Measurements from ENCODE around the gene OXER1. TPM values are rescaled to one million over a fixed set of nuclear protein-coding genes. Genes with fewer than 3 reads are reported as not detected.
A peak's percentile ranks its signal among the peaks of the same experiment; 100 is the strongest.

Gene OXER1, protein sequence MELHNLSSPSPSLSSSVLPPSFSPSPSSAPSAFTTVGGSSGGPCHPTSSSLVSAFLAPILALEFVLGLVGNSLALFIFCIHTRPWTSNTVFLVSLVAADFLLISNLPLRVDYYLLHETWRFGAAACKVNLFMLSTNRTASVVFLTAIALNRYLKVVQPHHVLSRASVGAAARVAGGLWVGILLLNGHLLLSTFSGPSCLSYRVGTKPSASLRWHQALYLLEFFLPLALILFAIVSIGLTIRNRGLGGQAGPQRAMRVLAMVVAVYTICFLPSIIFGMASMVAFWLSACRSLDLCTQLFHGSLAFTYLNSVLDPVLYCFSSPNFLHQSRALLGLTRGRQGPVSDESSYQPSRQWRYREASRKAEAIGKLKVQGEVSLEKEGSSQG
- total RNA-seq = 4.3 and 4.6 TPM in 2 replicates
- long read RNA-seq, partial matches to known transcripts = 0 of 1 reads
- long read RNA-seq, other reads (novel, unspliced or antisense) = 0 of 1 reads

DNA sequence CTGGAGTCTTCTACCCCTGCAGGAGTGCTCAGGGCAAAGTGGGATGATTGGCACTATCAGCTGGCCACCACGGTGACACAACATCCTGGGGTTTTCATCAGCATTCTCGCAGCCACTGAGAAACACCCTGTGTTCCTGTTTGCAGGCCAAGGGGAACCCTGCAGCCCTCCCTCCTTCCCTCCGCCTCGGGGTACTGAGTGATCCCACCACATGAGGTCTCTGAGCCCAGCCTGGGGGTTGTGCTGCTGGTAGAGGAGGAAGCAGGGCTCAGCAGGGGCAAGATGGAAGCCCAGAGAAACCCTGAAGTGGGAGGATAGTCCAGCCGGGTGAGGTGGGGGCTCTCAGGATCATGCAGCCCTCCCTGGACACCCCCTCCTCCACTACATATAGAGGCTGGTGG, at the start of gene OXER1:
TSS of gene OXER1 (minus strand) at position 40 of the 400 bp plus-strand sequence. CDS start 73 bp downstream, outside the sequence.
- H3K27me3 Mint-ChIP-seq = no peaks in the 10 kb centered on the region

DNA sequence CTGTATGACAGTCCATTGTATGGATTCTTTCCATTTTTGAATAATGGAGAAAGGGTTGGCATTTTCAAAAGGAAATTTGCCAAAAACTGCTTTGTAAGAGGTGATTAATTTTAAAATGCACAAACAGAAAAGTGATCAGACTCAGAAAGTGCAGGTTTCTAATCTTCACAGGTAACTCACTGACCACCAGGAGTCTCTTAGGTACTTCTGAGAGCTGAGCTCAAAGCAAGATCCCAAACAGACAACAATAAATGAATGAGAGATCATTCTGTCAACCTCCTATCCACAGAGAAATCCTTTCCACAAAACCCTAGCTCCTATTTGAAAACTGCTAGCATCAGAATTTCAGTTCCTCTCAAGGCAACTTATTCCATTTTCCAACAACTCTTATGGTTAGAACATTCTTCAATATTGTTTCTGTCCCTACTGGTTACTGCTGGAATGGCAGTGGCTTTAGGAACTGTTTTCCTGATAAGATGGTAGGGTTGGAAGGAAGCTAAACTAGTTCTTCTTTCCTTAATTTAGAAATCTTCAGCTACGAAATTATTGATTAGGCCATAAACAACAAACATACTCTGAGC, 49.1 kb upstream of the OXER1 start:
- Mint-ChIP-seq H3K27ac (peak overlapping the region; percentile 19), H3K4me3 (ENCODE audit: low read depth) (no peak overlapping the region), H3K9me3 (ENCODE audit: low read depth) (peaks cover 7% of the 10 kb centered on the region), H3K27me3 (no peaks in the 10 kb centered on the region), H3K36me3 (ENCODE audit: insufficient read depth) (peaks cover 2% of the 10 kb centered on the region), H3K4me1 (ENCODE audit: low read depth) (peaks cover 9% of the 10 kb centered on the region)
- DNase-seq (ENCODE audit: low spot score, unreplicated experiment) = no peak
- TF ChIP-seq, protein P1, sequence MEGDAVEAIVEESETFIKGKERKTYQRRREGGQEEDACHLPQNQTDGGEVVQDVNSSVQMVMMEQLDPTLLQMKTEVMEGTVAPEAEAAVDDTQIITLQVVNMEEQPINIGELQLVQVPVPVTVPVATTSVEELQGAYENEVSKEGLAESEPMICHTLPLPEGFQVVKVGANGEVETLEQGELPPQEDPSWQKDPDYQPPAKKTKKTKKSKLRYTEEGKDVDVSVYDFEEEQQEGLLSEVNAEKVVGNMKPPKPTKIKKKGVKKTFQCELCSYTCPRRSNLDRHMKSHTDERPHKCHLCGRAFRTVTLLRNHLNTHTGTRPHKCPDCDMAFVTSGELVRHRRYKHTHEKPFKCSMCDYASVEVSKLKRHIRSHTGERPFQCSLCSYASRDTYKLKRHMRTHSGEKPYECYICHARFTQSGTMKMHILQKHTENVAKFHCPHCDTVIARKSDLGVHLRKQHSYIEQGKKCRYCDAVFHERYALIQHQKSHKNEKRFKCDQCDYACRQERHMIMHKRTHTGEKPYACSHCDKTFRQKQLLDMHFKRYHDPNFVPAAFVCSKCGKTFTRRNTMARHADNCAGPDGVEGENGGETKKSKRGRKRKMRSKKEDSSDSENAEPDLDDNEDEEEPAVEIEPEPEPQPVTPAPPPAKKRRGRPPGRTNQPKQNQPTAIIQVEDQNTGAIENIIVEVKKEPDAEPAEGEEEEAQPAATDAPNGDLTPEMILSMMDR (IDR thresholded peaks at IDR 0.05; ENCODE audit: unreplicated experiment) = peak; percentile 63

More for the DNA sequence above, at the start of gene OXER1:
- no peak for DNase-seq (ENCODE audit: low spot score, unreplicated experiment)
- Mint-ChIP-seq H3K36me3 (ENCODE audit: insufficient read depth) (peaks cover 4% of the 10 kb centered on the region), H3K27ac (no peak within 1 kb of the TSS), H3K4me1 (ENCODE audit: low read depth) (no peaks in the 10 kb centered on the region), H3K9me3 (ENCODE audit: low read depth) (no peaks in the 10 kb centered on the region), H3K4me3 (ENCODE audit: low read depth) (no peak within 1 kb of the TSS)
- TF ChIP-seq, protein P1 (IDR thresholded peaks at IDR 0.05; ENCODE audit: unreplicated experiment) = no peak

GRCh38 chr2:42810971-42811811, 47.3 kb upstream of the OXER1 start:
- peaks cover 9% of the 10 kb centered on the region for H3K4me1 Mint-ChIP-seq (ENCODE audit: low read depth)
- H3K36me3 Mint-ChIP-seq (ENCODE audit: insufficient read depth) = peaks cover 2% of the 10 kb centered on the region
- H3K4me3 Mint-ChIP-seq (ENCODE audit: low read depth) = peak overlapping the region; percentile 79

DNA sequence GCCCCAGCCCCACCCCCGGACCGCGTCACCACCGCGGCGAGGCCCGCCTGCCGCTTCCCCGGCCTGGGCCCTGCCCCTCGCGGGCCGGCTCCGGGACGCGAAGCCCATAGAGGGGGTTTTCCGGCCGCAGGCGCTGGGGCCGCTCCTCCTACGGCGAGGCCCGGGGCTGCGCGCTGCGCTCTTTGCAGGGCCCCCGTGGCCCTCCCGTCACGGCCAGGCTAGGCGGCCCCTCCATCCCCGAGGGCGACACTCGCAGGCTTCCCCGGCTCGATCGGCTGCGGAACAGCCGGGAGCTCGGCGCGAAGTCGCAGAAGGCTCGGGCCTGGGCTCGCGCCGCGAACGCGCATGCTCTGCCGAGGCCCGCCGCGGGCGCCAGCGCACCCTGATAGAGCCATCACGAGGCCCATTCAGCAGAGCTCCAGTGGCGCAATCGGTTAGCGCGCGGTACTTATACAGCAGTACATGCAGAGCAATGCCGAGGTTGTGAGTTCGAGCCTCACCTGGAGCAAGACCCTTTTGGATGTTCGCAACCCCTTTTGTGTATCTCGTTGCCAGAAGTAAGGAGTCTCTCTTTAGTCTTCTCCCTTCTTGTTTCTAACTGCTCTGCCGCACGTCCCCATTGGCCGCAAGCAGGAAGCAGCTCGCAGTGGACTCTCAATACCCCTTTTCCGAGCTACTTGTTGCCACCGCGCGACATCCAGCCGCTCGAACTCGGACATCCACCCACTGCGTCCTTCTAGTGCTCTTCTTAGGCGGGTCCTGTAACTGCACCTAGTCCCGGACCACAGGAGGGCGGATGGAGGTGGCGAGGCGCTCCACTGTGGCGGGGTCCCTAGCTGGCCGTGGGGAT, 46.4 kb upstream of the OXER1 start:
- no peaks in the 10 kb centered on the region for H3K27me3 Mint-ChIP-seq
- peaks cover 9% of the 10 kb centered on the region for H3K4me1 Mint-ChIP-seq (ENCODE audit: low read depth)
- peaks cover 2% of the 10 kb centered on the region for H3K36me3 Mint-ChIP-seq (ENCODE audit: insufficient read depth)
- peaks cover 3% of the 10 kb centered on the region for H3K9me3 Mint-ChIP-seq (ENCODE audit: low read depth)
- H3K4me3 Mint-ChIP-seq (ENCODE audit: low read depth) = peak overlapping the region; percentile 79
- H3K27ac Mint-ChIP-seq = peak overlapping the region; percentile 97
- TF ChIP-seq, protein P1 (IDR thresholded peaks at IDR 0.05; ENCODE audit: unreplicated experiment) = no peak
- peak; percentile 93 for DNase-seq (ENCODE audit: low spot score, unreplicated experiment)

More at GRCh38 chr2:42810971-42811811, 47.3 kb upstream of the OXER1 start:
- Mint-ChIP-seq H3K27me3 (no peaks in the 10 kb centered on the region), H3K27ac (peak overlapping the region; percentile 97), H3K9me3 (ENCODE audit: low read depth) (peaks cover 3% of the 10 kb centered on the region)
- TF ChIP-seq, protein P1 (IDR thresholded peaks at IDR 0.05; ENCODE audit: unreplicated experiment) = no peak
- peak; percentile 30 for DNase-seq (ENCODE audit: low spot score, unreplicated experiment)

All from progenitor cell of endocrine pancreas (in vitro differentiated cells).